NCI-H2171 (cell line): ENCODE data around the gene GLT1D1.
A peak's percentile ranks its signal among the peaks of the same experiment; 100 is the strongest.

ENCODE experiments used
- DNase-seq: peaks from one replicate; lab custom pipeline; 2025; lab: John Stamatoyannopoulos, UW

The GLT1D1 gene

GRCh38 chr12:128966203-128966810 is 113.0 kb downstream of the GLT1D1 start:
- DNase-seq = peak; percentile 6

DNA sequence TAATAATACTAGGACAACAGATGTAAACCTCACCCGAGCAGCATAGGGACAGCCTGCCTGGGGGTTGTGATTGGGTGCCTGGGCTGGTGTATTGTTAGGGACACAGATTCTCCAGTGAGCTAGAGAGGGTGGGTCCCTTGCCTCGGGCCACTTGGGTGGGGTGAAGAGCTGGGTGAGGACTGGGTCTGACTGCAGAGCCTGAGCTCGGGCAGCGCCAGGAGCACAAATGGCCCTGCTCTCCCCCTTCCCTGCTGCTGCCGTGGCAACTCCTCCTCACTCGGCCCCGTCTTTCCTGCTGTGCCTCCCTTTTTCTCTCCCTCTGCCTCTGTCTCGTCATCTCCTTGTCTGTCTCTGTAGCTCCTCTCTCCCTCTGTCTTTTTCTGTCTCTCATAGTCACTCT is 115.4 kb downstream of the GLT1D1 start:
- DNase-seq = no peak

DNA sequence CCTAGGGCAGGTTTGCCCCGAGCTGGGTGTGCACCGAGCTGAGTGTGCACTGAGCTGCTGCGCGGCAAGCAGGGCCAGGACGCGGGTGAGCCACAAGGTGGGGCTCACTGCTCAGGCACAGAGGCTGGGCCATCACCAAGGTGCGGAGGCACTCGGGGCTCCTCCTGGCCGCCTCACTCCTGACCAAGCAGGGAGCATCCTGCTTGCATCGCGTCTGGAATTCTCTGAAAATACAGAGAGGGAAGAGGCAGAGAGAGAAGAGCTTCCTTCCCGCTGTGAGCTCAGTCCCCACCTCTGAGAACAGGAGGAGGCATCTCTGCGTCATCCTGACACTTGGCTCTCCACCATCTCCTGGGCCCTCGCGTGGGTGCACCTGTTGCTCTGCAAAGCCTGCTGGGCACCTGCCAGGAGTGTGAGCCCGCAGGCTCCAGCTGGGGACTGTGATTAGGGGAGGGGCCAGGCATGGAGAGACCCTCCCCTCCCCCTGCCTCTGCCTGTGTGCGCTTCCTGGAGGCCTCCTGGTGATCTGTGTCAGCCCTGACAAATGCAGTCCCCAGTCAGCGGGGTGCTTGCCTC is 116.3 kb downstream of the GLT1D1 start:
- DNase-seq = peak; percentile 23

GRCh38 chr12:128970110-128970509 is 116.8 kb downstream of the GLT1D1 start:
- DNase-seq = no peak

DNA sequence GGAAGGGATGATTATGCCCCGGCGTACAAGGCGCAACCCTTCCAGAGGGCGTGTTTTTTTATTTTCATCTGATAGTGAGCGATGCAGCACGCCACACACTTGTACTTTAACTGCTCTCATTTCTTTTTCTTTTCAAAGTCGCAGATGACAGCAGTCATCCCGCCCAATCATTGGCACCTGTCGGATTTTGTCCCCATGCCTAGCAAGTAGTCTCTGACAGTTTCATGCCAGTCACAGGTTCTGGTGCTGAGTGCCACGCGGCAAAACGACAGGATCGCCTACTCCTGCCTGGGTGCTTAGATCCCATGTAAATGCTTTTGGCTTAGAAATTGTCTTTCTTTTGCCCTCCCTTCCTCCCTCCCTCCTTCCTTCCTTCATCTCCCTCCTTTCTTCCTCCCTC is 117.7 kb downstream of the GLT1D1 start:
- no peak for DNase-seq

- no peak for DNase-seq
Measured at GRCh38 chr12:128971802-128972201, 118.5 kb downstream of the GLT1D1 start.

DNA sequence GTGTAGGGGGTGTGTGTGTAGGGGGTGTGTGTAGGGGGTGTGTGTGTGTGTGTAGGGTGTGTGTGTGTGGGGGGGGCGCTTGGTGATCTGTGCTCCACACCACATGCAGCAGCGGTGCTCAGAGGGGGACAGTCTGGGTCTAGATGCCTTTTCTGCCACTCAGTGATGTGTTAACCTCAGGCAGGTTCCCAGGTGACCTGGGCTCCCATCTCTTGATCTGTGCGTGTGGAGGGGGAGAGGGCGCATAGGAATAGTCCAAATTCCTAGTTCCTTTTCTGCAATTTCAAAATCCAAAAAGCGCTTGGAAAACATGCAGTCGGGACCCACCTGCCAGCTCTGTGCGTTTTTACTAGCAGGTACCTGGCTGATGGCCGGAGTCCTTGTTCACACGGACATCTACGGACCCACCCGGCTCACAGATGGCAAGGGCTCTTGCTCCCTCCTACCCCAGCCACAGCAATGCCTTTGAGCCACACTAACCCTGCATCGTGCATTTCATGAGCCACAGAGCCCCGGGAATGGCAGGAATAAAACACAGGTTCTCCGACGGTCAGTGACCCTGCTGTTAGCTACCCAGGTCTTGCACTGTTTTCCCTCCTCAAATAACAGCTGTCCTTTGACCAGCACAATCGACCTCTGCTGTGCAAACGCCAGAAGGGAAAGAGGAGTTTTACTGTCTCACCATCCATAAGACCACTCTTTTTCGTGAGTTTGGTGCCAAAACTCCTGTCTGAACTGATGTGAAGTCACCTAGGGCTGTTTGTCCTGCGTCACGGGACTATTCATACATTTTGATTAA is 120.8 kb downstream of the GLT1D1 start:
- DNase-seq = no peak

DNA sequence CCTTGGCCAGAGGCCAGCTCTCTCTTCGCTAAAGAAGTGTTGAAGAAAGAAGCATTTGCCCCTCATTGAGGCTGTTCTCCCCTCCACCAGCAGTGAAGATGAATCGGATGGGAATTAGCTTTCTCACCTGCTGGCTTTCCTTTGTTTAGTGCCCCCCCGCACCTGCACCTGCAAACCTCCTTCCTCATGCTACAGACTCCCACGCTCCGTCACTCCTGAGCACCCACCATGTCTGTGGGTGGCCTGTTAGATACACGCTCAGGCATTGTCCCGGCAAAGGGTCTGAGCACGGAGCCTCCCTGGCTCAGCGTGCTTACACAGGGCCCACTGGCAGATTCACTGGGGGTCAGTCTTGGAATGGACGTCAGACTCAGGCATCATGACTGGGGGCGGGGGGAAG is 121.6 kb downstream of the GLT1D1 start:
- DNase-seq = no peak

DNA sequence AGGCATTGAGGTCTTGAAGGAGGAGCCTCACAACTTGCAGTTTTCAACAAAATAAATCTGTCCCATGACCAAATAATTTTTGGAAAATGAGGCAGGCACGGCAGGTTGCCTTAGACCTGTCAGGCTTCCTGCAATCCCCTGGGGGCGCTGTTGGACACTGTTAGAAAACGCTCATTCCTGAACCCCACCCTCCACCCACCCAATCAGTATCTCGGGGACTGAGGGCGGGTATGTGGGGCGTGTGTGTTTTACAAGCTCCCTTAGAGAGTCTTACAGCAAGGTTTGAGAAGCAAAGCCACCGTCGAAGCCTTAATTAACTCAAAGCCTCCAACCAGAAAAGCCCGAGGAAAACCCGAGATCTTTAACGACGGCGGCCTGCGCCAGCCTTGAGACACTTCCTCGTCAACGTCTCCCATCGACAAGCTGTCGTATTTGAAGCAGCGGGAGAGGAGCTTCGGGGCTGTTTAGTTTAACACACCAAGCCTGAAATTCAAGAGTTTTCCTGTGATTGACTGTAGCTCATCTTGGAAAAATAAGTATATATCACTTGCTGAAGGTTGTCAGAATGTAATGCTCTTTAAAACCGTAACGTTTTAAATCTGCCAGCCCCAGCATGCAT is 123.0 kb downstream of the GLT1D1 start:
- DNase-seq = no peak

DNA sequence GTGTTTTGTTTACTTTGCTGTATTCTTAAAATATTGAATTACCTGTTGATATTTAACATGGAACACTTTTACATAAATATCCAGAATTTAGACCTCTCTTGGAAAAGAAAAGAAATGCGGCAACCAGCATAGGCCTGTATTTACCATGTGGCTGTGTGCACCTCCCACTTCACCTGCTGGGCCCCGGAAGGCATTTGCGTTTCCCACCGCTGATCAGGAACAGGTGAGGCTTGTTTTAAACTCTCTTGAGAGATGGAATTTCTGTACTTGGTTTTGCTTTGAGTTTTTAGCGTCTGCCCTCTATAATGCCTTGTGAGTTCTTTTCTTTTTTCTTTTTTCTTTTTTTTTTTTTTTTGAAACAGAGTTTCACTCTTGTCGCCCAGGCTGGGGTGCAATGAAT is 124.2 kb downstream of the GLT1D1 start:
- DNase-seq = no peak

DNA sequence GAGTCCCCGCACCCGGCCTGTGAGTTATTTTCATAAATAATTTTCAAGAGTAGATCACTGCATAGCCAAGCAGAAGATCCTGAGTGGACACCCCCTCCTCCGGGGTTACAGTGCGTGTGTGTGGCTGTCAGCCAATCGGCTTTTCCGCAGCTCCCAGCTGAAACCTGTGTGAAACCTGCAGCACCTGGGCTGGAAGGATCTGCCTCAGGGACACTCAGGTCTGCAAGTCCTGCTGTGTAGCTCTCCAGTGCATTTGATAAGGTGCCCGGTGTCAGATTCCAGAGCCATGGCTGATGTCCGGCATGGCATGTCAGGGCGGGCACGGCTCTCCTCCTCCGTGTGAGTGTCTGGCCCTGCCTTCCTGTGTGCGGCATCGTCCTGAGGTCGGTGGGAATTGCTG is 124.8 kb downstream of the GLT1D1 start:
- DNase-seq = no peak

DNA sequence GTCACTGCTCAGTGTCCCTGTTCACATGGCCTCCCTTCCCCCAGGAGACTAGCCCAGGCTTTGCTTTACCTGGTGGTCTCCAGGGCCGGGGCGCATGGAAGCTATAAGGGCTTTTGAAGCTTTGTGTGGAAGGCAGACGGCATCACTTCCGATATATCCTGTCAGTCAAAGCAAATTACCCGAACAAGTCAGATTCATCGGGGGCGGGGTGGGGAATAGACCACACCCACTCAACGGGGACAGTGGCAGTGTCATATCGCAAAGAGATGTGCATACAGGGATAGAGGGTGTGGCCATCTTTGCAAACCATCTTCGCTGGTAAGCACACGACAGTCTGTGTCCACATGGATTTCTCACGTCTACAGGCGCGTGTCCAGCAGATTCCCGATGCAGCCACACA is 127.3 kb downstream of the GLT1D1 start:
- no peak for DNase-seq

DNA sequence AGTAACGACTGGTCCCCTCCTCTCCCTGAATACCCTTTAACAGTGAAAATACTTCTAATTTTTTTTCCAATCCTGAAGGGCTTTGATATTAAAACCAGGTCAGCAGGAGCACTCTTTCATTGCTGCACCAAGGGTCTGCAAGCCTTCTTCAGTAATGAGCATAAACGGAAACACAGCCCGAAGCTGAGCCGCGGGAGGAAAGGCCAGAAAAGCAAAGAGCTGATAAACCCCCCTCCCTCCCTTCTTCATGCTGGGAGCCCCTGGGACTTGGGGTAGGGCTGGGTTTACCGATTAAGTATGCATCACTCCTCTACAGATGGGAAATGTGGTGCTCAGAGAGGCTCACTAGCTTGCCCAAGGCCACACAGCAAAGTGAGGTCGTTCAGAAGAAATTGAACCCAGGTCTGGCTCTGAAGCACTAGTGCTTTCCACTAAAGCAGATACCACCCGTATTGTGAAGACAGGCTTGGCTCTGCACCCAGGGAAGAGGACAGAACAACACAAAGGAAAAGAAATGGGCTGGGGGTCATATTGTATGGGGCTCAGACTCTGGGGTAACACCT is 128.8 kb downstream of the GLT1D1 start:
- DNase-seq = no peak

DNA sequence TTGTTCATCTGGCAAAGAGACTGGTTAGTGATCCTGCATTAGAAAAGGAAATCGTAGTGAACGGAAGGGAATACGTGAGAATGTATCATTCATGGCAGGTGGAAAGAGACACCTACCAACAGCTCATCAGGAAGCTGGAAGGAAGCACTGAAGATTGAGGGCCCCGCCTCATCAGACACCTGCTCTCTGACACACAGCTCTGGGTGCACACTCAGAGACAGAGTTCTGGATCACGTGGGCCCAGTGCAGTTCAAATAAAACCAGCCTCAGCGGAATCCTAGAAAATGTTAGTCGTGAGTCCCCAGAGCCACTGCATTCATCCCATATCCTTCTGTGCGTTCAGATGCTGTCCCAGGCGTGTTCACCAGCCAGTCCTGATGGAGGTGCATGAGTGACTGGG is 129.7 kb downstream of the GLT1D1 start:
- no peak for DNase-seq

DNA sequence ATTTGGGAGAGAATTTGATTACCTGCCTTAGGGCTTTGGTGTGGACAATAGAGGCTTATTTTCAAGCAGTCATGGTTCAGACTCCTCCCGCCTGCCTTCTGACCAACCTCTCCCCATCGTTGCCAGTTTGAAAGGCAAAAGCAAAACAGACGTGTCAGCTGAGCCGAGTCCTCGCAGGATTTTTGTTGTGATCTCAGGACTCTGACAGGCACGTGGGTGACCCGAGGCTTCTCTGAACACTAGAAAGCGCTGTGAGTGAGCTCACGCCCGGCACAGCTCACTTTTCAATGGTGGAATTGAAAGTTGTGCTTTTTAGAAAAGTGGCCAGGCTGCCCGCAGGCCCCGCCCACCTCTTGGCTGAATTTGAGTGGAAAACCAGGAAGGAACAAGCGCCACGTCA is 130.1 kb downstream of the GLT1D1 start:
- DNase-seq = no peak

GRCh38 chr12:128986957-128987356 is 133.7 kb downstream of the GLT1D1 start:
- no peak for DNase-seq

DNA sequence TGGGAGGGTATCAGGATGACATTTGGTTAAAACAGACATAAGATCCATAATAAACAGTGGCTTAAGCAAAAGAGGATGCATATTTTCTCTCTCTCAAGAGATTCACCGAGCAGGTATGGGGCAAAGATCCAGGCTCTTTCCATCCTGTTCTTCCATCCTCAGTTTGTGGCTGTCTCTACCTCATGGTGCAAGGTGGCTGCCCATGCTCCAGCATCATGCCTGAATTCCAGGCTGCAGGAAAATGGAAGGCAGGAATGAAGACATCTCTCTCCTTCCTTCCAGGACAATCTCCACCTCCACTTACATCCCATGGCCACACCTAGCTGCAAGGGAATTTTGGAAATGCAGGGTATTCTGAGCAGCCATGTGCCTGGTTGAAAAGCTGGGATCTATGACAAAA is 136.0 kb downstream of the GLT1D1 start:
- DNase-seq = no peak

DNA sequence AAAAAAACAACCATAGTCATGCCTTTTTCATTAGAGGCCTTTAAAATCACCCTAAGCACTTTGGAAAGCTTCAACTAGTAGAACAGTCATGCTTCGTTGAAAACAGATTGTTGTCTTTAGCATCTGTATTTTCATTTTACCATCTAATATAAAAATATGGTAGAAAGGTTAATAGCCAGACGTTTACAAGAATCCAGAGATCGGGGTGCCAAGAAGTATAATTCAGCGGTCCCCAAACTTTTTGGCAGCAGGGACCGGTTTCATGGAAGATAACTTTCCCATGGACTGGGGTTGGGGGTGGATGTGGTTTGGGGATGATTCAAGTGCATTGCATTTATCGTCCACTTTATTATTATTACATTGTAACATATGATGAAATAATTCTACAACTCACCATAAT is 138.4 kb downstream of the GLT1D1 start:
- no peak for DNase-seq

GRCh38 chr12:128992116-128992515 is 138.8 kb downstream of the GLT1D1 start:
- DNase-seq = no peak

- DNase-seq = no peak
Measured at GRCh38 chr12:128992550-128992949, 139.3 kb downstream of the GLT1D1 start.

DNA sequence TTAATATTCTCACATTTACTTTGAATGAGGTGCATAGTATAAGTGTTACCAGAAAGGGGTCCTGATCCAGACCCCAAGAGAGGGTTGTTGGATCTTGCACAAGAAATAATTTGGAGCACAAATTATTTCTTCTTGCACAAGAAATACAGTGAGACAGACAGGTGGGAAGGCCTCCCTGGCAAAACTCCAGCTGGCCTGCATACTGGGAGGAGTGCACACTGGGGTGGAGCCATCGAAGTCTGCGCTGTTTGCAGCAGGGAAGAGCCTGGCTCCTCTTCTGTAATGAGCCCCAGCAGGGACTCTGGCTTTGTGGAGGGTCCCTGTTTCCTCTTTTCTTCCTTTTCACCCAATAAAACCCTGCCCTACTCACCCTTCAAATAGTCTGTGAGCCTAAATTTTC is 141.6 kb downstream of the GLT1D1 start:
- peak; percentile 1 for DNase-seq

- no peak for DNase-seq
Measured at GRCh38 chr12:128995619-128996018, 142.3 kb downstream of the GLT1D1 start.

GRCh38 chr12:129001826-129002225 is 148.5 kb downstream of the GLT1D1 start:
- DNase-seq = no peak
